A673 (cell line): ENCODE measurements around the gene SLC16A10. TPM values are rescaled to one million over a fixed set of nuclear protein-coding genes. Genes with fewer than 3 reads are reported as not detected.

Experiments
- BruUV-seq: library from RNA; stranded (reverse); fragments of 400-500 nt; replicated peaks from 2 replicates; lab custom pipeline; 2021; lab: Mats Ljungman, UMichigan
- CTCF ChIA-PET: fragments of 300-600 bp; sonication (Branson Sonifier 250); formaldehyde crosslinking; loops from one replicate; lab custom pipeline; 2022; ENCODE audit warnings: antibody characterized with exemption; lab: Charles Lee
- POLR2A ChIA-PET: fragments of 300-600 bp; sonication (Branson Sonifier 250); formaldehyde crosslinking; loops from one replicate; lab custom pipeline; 2022; ENCODE audit warnings: antibody characterized with exemption; ENCODE audit not compliant: low non-redundant PET; lab: Charles Lee
- DNase-seq: peaks from one replicate; pipeline ENCODE4 v3.0.0-alpha.2; 2015; ENCODE audit warnings: low spot score
- H3K27ac ChIP-seq: fragments of 200-600 bp; sonication (generic); 2 replicates; pipeline ENCODE4 v1.5.1; 2016; ENCODE audit warnings: mixed run types, low read depth, mild to moderate bottlenecking, mixed read lengths, antibody characterized with exemption, low read length; ENCODE audit not compliant: poor library complexity, severe bottlenecking
- H3K27me3 ChIP-seq: fragments of 200-600 bp; sonication (generic); replicated peaks from 2 replicates; pipeline ENCODE4 v1.6.1; 2017; ENCODE audit warnings: mixed run types, low read depth, mild to moderate bottlenecking, mixed read lengths, antibody characterized with exemption, low read length; ENCODE audit not compliant: insufficient read depth, poor library complexity
- H3K36me3 ChIP-seq: fragments of 200-600 bp; sonication (generic); 2 replicates; pipeline ENCODE4 v1.6.1; 2016; ENCODE audit warnings: mixed run types, mild to moderate bottlenecking, mixed read lengths, antibody characterized with exemption, low read length; ENCODE audit not compliant: insufficient read depth, poor library complexity, severe bottlenecking
- H3K4me1 ChIP-seq: fragments of 200-600 bp; sonication (generic); 2 replicates; pipeline ENCODE4 v1.6.1; 2017; ENCODE audit warnings: mixed run types, mild to moderate bottlenecking, mixed read lengths, antibody characterized with exemption, low read length; ENCODE audit not compliant: insufficient read depth, poor library complexity, severe bottlenecking
- H3K4me3 ChIP-seq: fragments of 200-600 bp; sonication (generic); 2 replicates; pipeline ENCODE4 v1.5.1; 2016; ENCODE audit warnings: low read depth, mixed run types, mild to moderate bottlenecking, mixed read lengths, low read length; ENCODE audit not compliant: poor library complexity, severe bottlenecking
- H3K9me3 ChIP-seq: fragments of 200-600 bp; sonication (generic); 2 replicates; pipeline ENCODE4 v1.6.1; 2016; ENCODE audit warnings: mixed run types, low read depth, mild to moderate bottlenecking, mixed read lengths, antibody characterized with exemption, low read length; ENCODE audit not compliant: poor library complexity, severe bottlenecking
- CTCF ChIP-seq: fragments of 300-800, 200-600 bp; sonication (generic); conservative IDR thresholded peaks from 2 replicates; pipeline ENCODE4 v1.5.1; 2017; ENCODE audit warnings: low read depth, mild to moderate bottlenecking, antibody characterized with exemption, low read length, moderate library complexity, mixed read lengths
- EZH2 ChIP-seq: fragments of 200-600 bp; sonication (generic); IDR thresholded peaks from 2 replicates; pipeline ENCODE4 v1.6.1; 2017; ENCODE audit warnings: borderline replicate concordance, low read depth, mild to moderate bottlenecking, mixed read lengths, antibody characterized with exemption, low read length; ENCODE audit not compliant: poor library complexity, severe bottlenecking
- intact Hi-C: fragments of 100-400 bp; cut with micrococcal nuclease; formaldehyde crosslinking; loops from one replicate; pipeline ENCODE4 v1.10.0; 2022; ENCODE audit not compliant: unreplicated experiment
- total RNA-seq: library from RNA; stranded (reverse); gene quantifications from 2 replicates; pipeline ENCODE4 v1.2.3, GENCODE V29; 2021

The SLC16A10 gene
- total RNA-seq, 1 experiment from 2014 or later, result 7.9 TPM

DNA sequence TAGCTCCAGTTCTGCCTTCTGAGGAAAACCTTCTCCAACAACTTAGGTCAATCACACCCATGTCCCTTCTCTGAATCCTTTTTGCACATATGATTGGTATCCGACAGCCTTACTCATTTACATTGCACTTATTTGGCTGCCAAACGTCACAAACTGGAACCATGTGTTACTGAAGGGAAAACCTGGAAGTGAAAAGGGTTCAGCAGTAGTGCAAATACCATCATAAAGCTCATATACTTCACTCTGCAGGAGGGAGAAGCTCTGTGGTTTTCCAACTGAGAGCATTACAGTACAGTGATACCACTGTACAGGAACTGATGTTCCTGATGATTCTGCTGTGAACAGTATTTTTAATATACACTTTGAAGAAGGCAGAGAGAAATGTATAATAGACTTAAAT lies 87.8 kb downstream of the SLC16A10 start:
- Histone ChIP-seq H3K4me3 (no peak overlapping the region), H3K27me3 (no peaks in the 10 kb centered on the region), H3K27ac (no peak overlapping the region), H3K36me3 (no peaks in the 10 kb centered on the region), H3K9me3 (no peaks in the 10 kb centered on the region), H3K4me1 (peaks cover 29% of the 10 kb centered on the region)
- peak; percentile 83 for DNase-seq
- no TSS peak for BruUV-seq
- POLR2A ChIA-PET, result interaction anchor here (0.6 to 0.7 kb wide), 2 partner anchors 55 to 85 kb away, joined by 3 to 5 read pairs; no protein-coding TSS in a partner anchor
- CTCF ChIA-PET, result no interaction called here
- TF ChIP-seq CTCF (no peak), EZH2 (no peak)
- intact Hi-C loops, result no loop called here

- intact Hi-C loops, result no loop called here
These were observed 88.9 kb downstream of the SLC16A10 start for GRCh38 chr6:111176038-111176759.

DNA sequence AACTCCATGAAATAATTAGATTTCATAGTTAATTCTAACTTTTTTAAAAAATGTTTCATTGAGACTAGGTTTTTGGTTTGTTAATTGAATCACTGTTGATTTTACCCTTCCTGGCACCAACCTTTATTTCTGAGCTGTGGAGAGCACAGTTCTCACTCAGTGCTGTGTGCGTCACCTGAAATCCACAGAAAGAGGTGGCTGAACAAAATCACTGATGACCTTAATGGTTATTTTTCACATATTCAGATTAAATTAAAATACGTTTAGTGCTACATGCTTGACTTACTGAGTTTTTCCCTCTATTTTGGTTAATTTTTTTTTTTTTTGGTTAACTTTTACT lies 89.4 kb downstream of the SLC16A10 start:
- no peaks in the 10 kb centered on the region for H3K9me3 ChIP-seq
- H3K4me1 ChIP-seq, result peaks cover 29% of the 10 kb centered on the region
- H3K27ac ChIP-seq, result no peak overlapping the region
- POLR2A ChIA-PET, result no interaction called here
- TF ChIP-seq CTCF, result no peak
- no peak for TF ChIP-seq EZH2
- no peak for DNase-seq
- intact Hi-C loops, result no loop called here
- H3K27me3 ChIP-seq, result no peaks in the 10 kb centered on the region
- no peaks in the 10 kb centered on the region for H3K36me3 ChIP-seq
- CTCF ChIA-PET, result no interaction called here
- no TSS peak for BruUV-seq
- H3K4me3 ChIP-seq, result no peak overlapping the region

More at GRCh38 chr6:111176038-111176759, 88.9 kb downstream of the SLC16A10 start:
- H3K4me3 ChIP-seq, result no peak overlapping the region
- BruUV-seq, result no TSS peak
- H3K4me1 ChIP-seq, result peaks cover 29% of the 10 kb centered on the region
- no peaks in the 10 kb centered on the region for H3K27me3 ChIP-seq
- H3K9me3 ChIP-seq, result no peaks in the 10 kb centered on the region
- no peak for DNase-seq
- no peak for TF ChIP-seq EZH2
- TF ChIP-seq CTCF, result no peak
- ChIA-PET POLR2A (no interaction called here), CTCF (no interaction called here)
- H3K36me3 ChIP-seq, result no peaks in the 10 kb centered on the region
- no peak overlapping the region for H3K27ac ChIP-seq
